Neuronal stem cell (in vitro differentiated cells): ENCODE results near the gene SNRNP70.
A peak's percentile ranks its signal among the peaks of the same experiment; 100 is the strongest.

ENCODE experiments used
- DNase-seq: peaks from one replicate; pipeline ENCODE4 v3.0.0-alpha.2; 2013; ENCODE audit warnings: low spot score
- H2AFZ ChIP-seq: one replicate; pipeline ENCODE4 v1.6.1; 2013; ENCODE audit warnings: mild to moderate bottlenecking, low read length, inconsistent platforms
- H2AK5ac ChIP-seq: 2 replicates; pipeline ENCODE4 v1.6.1; 2013; ENCODE audit warnings: low read depth, mild to moderate bottlenecking, inconsistent platforms, low read length, moderate library complexity, mixed read lengths
- H2BK120ac ChIP-seq: 2 replicates; pipeline ENCODE4 v1.6.1; 2013; ENCODE audit warnings: low read depth, mild to moderate bottlenecking, inconsistent platforms, low read length, moderate library complexity, mixed read lengths
- H2BK12ac ChIP-seq: one replicate; pipeline ENCODE4 v1.6.1; 2013; ENCODE audit warnings: low read length, inconsistent platforms
- H2BK15ac ChIP-seq: 2 replicates; pipeline ENCODE4 v1.6.1; 2013; ENCODE audit warnings: mild to moderate bottlenecking, low read length, inconsistent platforms, mixed read lengths
- H2BK5ac ChIP-seq: one replicate; pipeline ENCODE4 v1.6.1; 2013; ENCODE audit warnings: inconsistent platforms, mild to moderate bottlenecking, low read length, moderate library complexity
- H3K14ac ChIP-seq: one replicate; pipeline ENCODE4 v1.6.1; 2013; ENCODE audit warnings: low read length, inconsistent platforms
- H3K18ac ChIP-seq: 2 replicates; pipeline ENCODE4 v1.6.1; 2013; ENCODE audit warnings: low read length, inconsistent platforms
- H3K23ac ChIP-seq: 2 replicates; pipeline ENCODE4 v1.6.1; 2013; ENCODE audit warnings: low read depth, mild to moderate bottlenecking, mixed read lengths, low read length, inconsistent platforms; ENCODE audit not compliant: poor library complexity
- H3K27ac ChIP-seq: replicated peaks from 3 replicates; pipeline ENCODE4 v1.5.1; 2013; ENCODE audit warnings: low read length, inconsistent platforms
- H3K27me3 ChIP-seq, 3 experiments: 2 replicates each; pipeline ENCODE4 v1.6.1; 2013; ENCODE audit warnings: low read length in 3 of 3, mild to moderate bottlenecking in 2 of 3, inconsistent platforms in 1 of 3, low read depth in 1 of 3, mixed read lengths in 1 of 3, moderate library complexity in 1 of 3; ENCODE audit not compliant: control insufficient read depth in 3 of 3, insufficient read depth in 3 of 3
- H3K36me3 ChIP-seq, 2 donors: replicated peaks in 1 of 2; 2 replicates each; pipeline ENCODE4 v1.6.1; 2013; ENCODE audit warnings: low read length in 2 of 2; ENCODE audit not compliant: control insufficient read depth in 2 of 2, insufficient read depth in 2 of 2
- H3K4ac ChIP-seq: 2 replicates; pipeline ENCODE4 v1.6.1; 2013; ENCODE audit warnings: inconsistent platforms, mild to moderate bottlenecking, low read length, moderate library complexity
- H3K4me1 ChIP-seq, 2 donors: 1 replicate in 1 of 2; 2 replicates in 1 of 2; pipeline ENCODE4 v1.6.1; 2013; ENCODE audit warnings: low read length in 2 of 2, low read depth in 1 of 2; ENCODE audit not compliant: control insufficient read depth in 2 of 2, insufficient read depth in 1 of 2
- H3K4me2 ChIP-seq: one replicate; pipeline ENCODE4 v1.6.1; 2013; ENCODE audit warnings: mild to moderate bottlenecking, low read length, inconsistent platforms; ENCODE audit not compliant: insufficient read depth, poor library complexity, severe bottlenecking
- H3K4me3 ChIP-seq, 2 donors: 2 replicates each; pipeline ENCODE4 v1.5.1; 2013; ENCODE audit warnings: low read length in 2 of 2, mild to moderate bottlenecking in 2 of 2, inconsistent platforms in 1 of 2, moderate library complexity in 1 of 2
- H3K79me1 ChIP-seq: one replicate; pipeline ENCODE4 v1.6.1; 2013; ENCODE audit warnings: low read depth, mild to moderate bottlenecking, inconsistent platforms, low read length, moderate library complexity
- H3K9ac ChIP-seq: one replicate; pipeline ENCODE4 v1.6.1; 2013; ENCODE audit warnings: mild to moderate bottlenecking, low read depth, low read length, inconsistent platforms; ENCODE audit not compliant: poor library complexity
- H3K9me3 ChIP-seq, 2 donors: replicated peaks in 1 of 2; 2 replicates each; pipeline versions ENCODE3 to v1.6.1; 2013; ENCODE audit warnings: low read length in 2 of 2, mild to moderate bottlenecking in 2 of 2, inconsistent platforms in 1 of 2, low read depth in 1 of 2, mixed read lengths in 1 of 2, moderate library complexity in 1 of 2; ENCODE audit not compliant: control insufficient read depth in 2 of 2, insufficient read depth in 1 of 2
- H4K8ac ChIP-seq: one replicate; pipeline ENCODE4 v1.6.1; 2013; ENCODE audit warnings: low read depth, mild to moderate bottlenecking, inconsistent platforms, low read length, moderate library complexity
- H4K91ac ChIP-seq: one replicate; pipeline ENCODE4 v1.6.1; 2013; ENCODE audit warnings: low read length, low read depth, mild to moderate bottlenecking, inconsistent platforms; ENCODE audit not compliant: poor library complexity
- WGBS, 2 donors: extraction: QIAGEN DNeasy Blood & Tissue Kit; methylation state at CpG; one replicate each; pipeline ENCODE4 v1.1.7; 2013; ENCODE audit warnings: missing lambda C conversion rate in 2 of 2, mixed read lengths in 1 of 2; ENCODE audit not compliant: insufficient read length in 2 of 2, insufficient replicate concordance in 1 of 2; ENCODE audit errors: extremely low coverage in 2 of 2; 5-methylcytosine and 5-hydroxymethylcytosine counted together

SNRNP70 gene

DNA sequence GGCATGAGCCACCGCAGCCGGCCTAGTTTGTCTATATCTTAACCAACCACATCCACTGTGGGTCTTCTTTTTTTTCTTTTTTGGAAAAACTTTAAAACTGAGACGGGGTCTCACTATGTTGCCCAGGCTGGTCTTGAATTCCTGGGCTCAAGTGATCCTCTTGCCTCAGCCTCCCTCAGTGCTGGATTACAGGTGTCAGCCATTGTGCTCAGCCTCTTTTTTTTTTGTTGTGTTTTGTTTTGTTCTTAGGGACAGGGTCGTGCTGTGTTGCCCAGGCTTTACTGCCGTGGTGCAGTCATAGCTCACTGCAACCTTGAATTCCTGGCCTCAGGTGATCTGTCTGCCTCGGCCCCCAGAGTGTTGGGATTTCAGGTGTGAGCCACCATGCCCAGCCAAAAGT, 7.4 kb downstream of the SNRNP70 start:
- Histone ChIP-seq H3K14ac (no peak overlapping the region), H2AFZ (no peak overlapping the region), H2BK5ac (no peak overlapping the region), H2BK12ac (no peak overlapping the region), H4K8ac (no peak overlapping the region), H2AK5ac (no peak overlapping the region), H3K4me3 (no peak overlapping the region), H3K36me3 (peaks cover 55 to 96% of the 10 kb centered on the region in 2 donors), H3K79me1 (peaks cover 7% of the 10 kb centered on the region), H3K9ac (no peak overlapping the region), H4K91ac (no peak overlapping the region), H3K23ac (no peak overlapping the region), H3K27me3 (no peaks in the 10 kb centered on the region), H3K4me2 (no peak overlapping the region), H2BK15ac (no peak overlapping the region), H3K9me3 (no peaks in the 10 kb centered on the region), H3K4ac (no peak overlapping the region), H3K18ac (no peak overlapping the region), H2BK120ac (no peak overlapping the region), H3K27ac (no peak overlapping the region), H3K4me1 (no peaks in the 10 kb centered on the region)
- no CpG with 5 or more reads among the region's 6 CpGs for WGBS, 2 donors
- DNase-seq = no peak

- no peak overlapping the region for H3K27ac ChIP-seq
- H2AFZ ChIP-seq = no peak overlapping the region
- no peak overlapping the region for H3K4ac ChIP-seq
- no peaks in the 10 kb centered on the region for H3K4me1 ChIP-seq
- H3K36me3 ChIP-seq = peaks cover 65 to 100% of the 10 kb centered on the region in 2 donors
- no peak overlapping the region for H3K4me3 ChIP-seq
- no peaks in the 10 kb centered on the region for H3K27me3 ChIP-seq
- H4K8ac ChIP-seq = no peak overlapping the region
- H3K9me3 ChIP-seq = no peaks in the 10 kb centered on the region
- H4K91ac ChIP-seq = no peak overlapping the region
- no peak overlapping the region for H3K18ac ChIP-seq
- no peak overlapping the region for H2BK5ac ChIP-seq
- no peak overlapping the region for H3K4me2 ChIP-seq
- WGBS, 2 donors = no CpG with 5 or more reads among the region's 23 CpGs
- no peak overlapping the region for H2BK12ac ChIP-seq
- no peak overlapping the region for H2BK120ac ChIP-seq
- H2AK5ac ChIP-seq = no peak overlapping the region
- peaks cover 10% of the 10 kb centered on the region for H3K79me1 ChIP-seq
- no peak for DNase-seq
- H2BK15ac ChIP-seq = no peak overlapping the region
- H3K23ac ChIP-seq = no peak overlapping the region
- no peak overlapping the region for H3K14ac ChIP-seq
- no peak overlapping the region for H3K9ac ChIP-seq
These were observed 9.5 kb downstream of the SNRNP70 start for GRCh38 chr19:49094505-49095482.

DNA sequence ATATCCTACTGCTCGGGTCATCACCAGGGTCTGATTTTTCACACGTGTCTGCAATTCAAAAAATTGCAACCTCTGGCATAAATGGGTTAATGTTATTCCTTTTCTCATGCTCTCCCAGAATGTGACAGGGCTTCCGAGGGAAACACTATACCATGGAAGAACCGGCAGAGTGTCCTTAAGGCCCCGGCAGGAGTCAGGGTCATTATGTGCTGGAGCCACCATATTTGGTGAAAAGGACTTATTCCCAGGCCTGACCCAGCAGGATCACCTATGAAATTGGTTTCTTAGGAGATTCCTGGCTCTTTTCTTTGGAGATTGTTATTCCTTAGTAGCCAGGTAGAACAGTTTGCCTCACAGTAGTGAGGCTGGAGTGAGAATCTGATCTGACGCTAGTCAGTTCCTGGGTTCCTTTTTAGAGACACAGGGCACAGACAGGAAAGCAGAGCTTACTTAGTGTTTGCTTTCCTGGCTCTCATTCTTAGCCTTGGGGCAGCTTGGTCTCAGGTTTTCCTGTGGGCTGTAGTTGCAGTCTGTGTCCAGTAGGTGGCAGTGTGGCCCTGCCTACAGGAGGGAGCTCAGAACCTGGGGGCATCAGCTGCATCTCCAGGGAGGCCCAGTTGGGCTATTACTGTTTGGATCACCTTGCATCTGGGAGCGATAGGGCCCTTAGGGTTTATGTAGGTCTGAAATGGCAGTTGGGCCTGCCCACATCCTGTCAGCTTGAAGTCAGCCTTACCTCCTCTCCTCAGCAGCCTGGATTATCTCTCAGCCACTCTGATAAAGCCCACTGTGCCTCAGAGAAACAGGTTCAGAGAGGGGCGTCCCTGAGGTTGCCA, 12.4 kb downstream of the SNRNP70 start:
- H3K27ac ChIP-seq = no peak overlapping the region

DNA sequence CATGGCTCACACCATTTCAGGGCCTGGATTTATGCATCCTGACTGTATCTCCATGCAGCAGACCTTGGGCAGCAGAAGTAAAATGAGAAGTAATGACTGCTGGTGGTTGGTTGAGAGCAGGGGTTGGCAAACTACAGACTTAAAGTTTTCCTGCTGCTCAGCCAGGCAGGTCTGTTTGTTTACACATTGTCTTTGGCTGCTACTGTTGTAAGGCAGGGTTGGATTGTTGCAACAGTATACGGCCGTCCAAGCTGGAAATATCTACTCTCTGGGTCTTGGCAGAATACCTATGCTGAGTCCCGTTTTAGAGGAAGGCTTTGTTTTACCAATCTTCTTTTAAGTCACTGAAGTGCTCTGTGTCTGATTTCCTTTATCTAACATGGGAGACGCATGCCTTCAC, 13.5 kb downstream of the SNRNP70 start:
- no peak overlapping the region for H3K4ac ChIP-seq
- H2AK5ac ChIP-seq = no peak overlapping the region
- no peak overlapping the region for H3K9ac ChIP-seq
- H3K4me2 ChIP-seq = no peak overlapping the region
- H4K91ac ChIP-seq = no peak overlapping the region
- H3K27ac ChIP-seq = no peak overlapping the region
- DNase-seq = no peak
- H3K4me1 ChIP-seq = no peaks in the 10 kb centered on the region
- H3K4me3 ChIP-seq = no peak overlapping the region
- H2AFZ ChIP-seq = no peak overlapping the region
- H4K8ac ChIP-seq = no peak overlapping the region
- no peak overlapping the region for H2BK120ac ChIP-seq
- WGBS, 2 donors = no CpG with 5 or more reads among the region's 4 CpGs
- no peak overlapping the region for H2BK15ac ChIP-seq
- no peaks in the 10 kb centered on the region for H3K27me3 ChIP-seq
- no peak overlapping the region for H3K14ac ChIP-seq
- peaks cover 62 to 94% of the 10 kb centered on the region in 2 donors for H3K36me3 ChIP-seq
- no peak overlapping the region for H3K18ac ChIP-seq
- no peak overlapping the region for H3K23ac ChIP-seq
- peaks cover 15% of the 10 kb centered on the region for H3K79me1 ChIP-seq
- no peak overlapping the region for H2BK12ac ChIP-seq
- no peak overlapping the region for H2BK5ac ChIP-seq
- peaks cover 0 to 3% of the 10 kb centered on the region in 2 donors for H3K9me3 ChIP-seq

More for the DNA sequence above, 12.4 kb downstream of the SNRNP70 start:
- Histone ChIP-seq H3K4me3 (no peak overlapping the region), H2AFZ (no peak overlapping the region), H3K27me3 (no peaks in the 10 kb centered on the region), H3K4me1 (no peaks in the 10 kb centered on the region), H3K9ac (peak overlapping the region; percentile 56), H3K36me3 (peaks cover 61 to 94% of the 10 kb centered on the region in 2 donors), H2BK5ac (no peak overlapping the region), H3K23ac (no peak overlapping the region), H3K14ac (no peak overlapping the region), H4K91ac (no peak overlapping the region), H3K4ac (no peak overlapping the region), H3K79me1 (peaks cover 13% of the 10 kb centered on the region), H4K8ac (no peak overlapping the region), H3K18ac (no peak overlapping the region), H3K9me3 (peaks cover 0 to 3% of the 10 kb centered on the region in 2 donors), H2AK5ac (no peak overlapping the region), H2BK12ac (no peak overlapping the region), H3K4me2 (no peak overlapping the region), H2BK120ac (no peak overlapping the region), H2BK15ac (no peak overlapping the region)
- WGBS, 2 donors = no CpG with 5 or more reads among the region's 8 CpGs
- DNase-seq = peak; percentile 83
